ENCODE data around the gene SLC6A11. TPM values are rescaled to one million over a fixed set of nuclear protein-coding genes. Genes with fewer than 3 reads are reported as not detected.

The SLC6A11 gene
- total RNA-seq, 1 experiment from 2014 or later = not detected

- DNase-seq = no peak
- Histone ChIP-seq H4K20me1 (ENCODE audit: insufficient read depth, low read depth, low read length) (no peaks in the 10 kb centered on the region), H3K4me1 (ENCODE audit: low read length) (no peaks in the 10 kb centered on the region)
Measured at GRCh38 chr3:10852066-10852808, 36.2 kb downstream of the SLC6A11 start.

GRCh38 chr3:10855083-10855870 is 39.2 kb downstream of the SLC6A11 start:
- no peaks in the 10 kb centered on the region for H3K9me2 ChIP-seq (replicated peaks; ENCODE audit: insufficient read depth, low read length)
- DNase-seq = no peak
- no peak overlapping the region for H3K9ac ChIP-seq (ENCODE audit: low read length)
- no peaks in the 10 kb centered on the region for H3K27me3 ChIP-seq (ENCODE audit: low read length)
- H3K4me3 ChIP-seq (ENCODE audit: low read length) = no peak overlapping the region
- H3K4me2 ChIP-seq (ENCODE audit: low read depth, low read length, poor library complexity, severe bottlenecking) = no peak overlapping the region
- no peaks in the 10 kb centered on the region for H3K4me1 ChIP-seq (ENCODE audit: low read length)
- no peaks in the 10 kb centered on the region for H4K20me1 ChIP-seq (ENCODE audit: insufficient read depth, low read depth, low read length)
- no peaks in the 10 kb centered on the region for H3K9me3 ChIP-seq (ENCODE audit: low read length)
- H3K27ac ChIP-seq (ENCODE audit: low read length) = no peak overlapping the region
- no peaks in the 10 kb centered on the region for H3K36me3 ChIP-seq (ENCODE audit: insufficient read depth, low read length)
- H2AFZ ChIP-seq (ENCODE audit: low read length) = no peak overlapping the region
- H3K79me2 ChIP-seq (ENCODE audit: low read length) = no peaks in the 10 kb centered on the region

More at GRCh38 chr3:10852066-10852808, 36.2 kb downstream of the SLC6A11 start:
- no peak overlapping the region for H3K27ac ChIP-seq (ENCODE audit: low read length)
- H3K4me3 ChIP-seq (ENCODE audit: low read length) = no peak overlapping the region
- H3K36me3 ChIP-seq (ENCODE audit: insufficient read depth, low read length) = no peaks in the 10 kb centered on the region
- H2AFZ ChIP-seq (ENCODE audit: low read length) = no peak overlapping the region
- H3K79me2 ChIP-seq (ENCODE audit: low read length) = no peaks in the 10 kb centered on the region
- no peak overlapping the region for H3K9ac ChIP-seq (ENCODE audit: low read length)
- H3K9me3 ChIP-seq (ENCODE audit: low read length) = no peaks in the 10 kb centered on the region
- no peak overlapping the region for H3K4me2 ChIP-seq (ENCODE audit: low read depth, low read length, poor library complexity, severe bottlenecking)
- no peaks in the 10 kb centered on the region for H3K27me3 ChIP-seq (ENCODE audit: low read length)
- H3K9me2 ChIP-seq (replicated peaks; ENCODE audit: insufficient read depth, low read length) = no peaks in the 10 kb centered on the region

GRCh38 chr3:10855871-10856662 is 40.0 kb downstream of the SLC6A11 start:
- no peaks in the 10 kb centered on the region for H3K9me2 ChIP-seq (replicated peaks; ENCODE audit: insufficient read depth, low read length)
- H3K4me3 ChIP-seq (ENCODE audit: low read length) = no peak overlapping the region
- no peaks in the 10 kb centered on the region for H3K79me2 ChIP-seq (ENCODE audit: low read length)
- H4K20me1 ChIP-seq (ENCODE audit: insufficient read depth, low read depth, low read length) = no peaks in the 10 kb centered on the region
- no peak overlapping the region for H3K27ac ChIP-seq (ENCODE audit: low read length)
- no peaks in the 10 kb centered on the region for H3K4me1 ChIP-seq (ENCODE audit: low read length)
- H3K4me2 ChIP-seq (ENCODE audit: low read depth, low read length, poor library complexity, severe bottlenecking) = no peak overlapping the region
- no peaks in the 10 kb centered on the region for H3K36me3 ChIP-seq (ENCODE audit: insufficient read depth, low read length)
- H3K27me3 ChIP-seq (ENCODE audit: low read length) = no peaks in the 10 kb centered on the region
- peak; percentile 64 for DNase-seq
- H3K9me3 ChIP-seq (ENCODE audit: low read length) = no peaks in the 10 kb centered on the region
- H3K9ac ChIP-seq (ENCODE audit: low read length) = no peak overlapping the region
- no peak overlapping the region for H2AFZ ChIP-seq (ENCODE audit: low read length)

- H3K27me3 ChIP-seq (ENCODE audit: low read length) = no peaks in the 10 kb centered on the region
- no peak overlapping the region for H3K4me3 ChIP-seq (ENCODE audit: low read length)
- no peak overlapping the region for H2AFZ ChIP-seq (ENCODE audit: low read length)
- no peaks in the 10 kb centered on the region for H3K9me3 ChIP-seq (ENCODE audit: low read length)
- no peaks in the 10 kb centered on the region for H4K20me1 ChIP-seq (ENCODE audit: insufficient read depth, low read depth, low read length)
- H3K79me2 ChIP-seq (ENCODE audit: low read length) = no peaks in the 10 kb centered on the region
- H3K9ac ChIP-seq (ENCODE audit: low read length) = no peak overlapping the region
- H3K4me2 ChIP-seq (ENCODE audit: low read depth, low read length, poor library complexity, severe bottlenecking) = no peak overlapping the region
- DNase-seq = no peak
- H3K36me3 ChIP-seq (ENCODE audit: insufficient read depth, low read length) = no peaks in the 10 kb centered on the region
- no peaks in the 10 kb centered on the region for H3K4me1 ChIP-seq (ENCODE audit: low read length)
- H3K27ac ChIP-seq (ENCODE audit: low read length) = no peak overlapping the region
- no peaks in the 10 kb centered on the region for H3K9me2 ChIP-seq (replicated peaks; ENCODE audit: insufficient read depth, low read length)
Measured at GRCh38 chr3:10857235-10857634, 41.2 kb downstream of the SLC6A11 start.

- Histone ChIP-seq H3K27ac (ENCODE audit: low read length) (no peak overlapping the region), H3K79me2 (ENCODE audit: low read length) (no peaks in the 10 kb centered on the region), H3K4me2 (ENCODE audit: low read depth, low read length, poor library complexity, severe bottlenecking) (no peak overlapping the region), H3K9me3 (ENCODE audit: low read length) (no peaks in the 10 kb centered on the region), H4K20me1 (ENCODE audit: insufficient read depth, low read depth, low read length) (no peaks in the 10 kb centered on the region), H3K36me3 (ENCODE audit: insufficient read depth, low read length) (no peaks in the 10 kb centered on the region), H2AFZ (ENCODE audit: low read length) (no peak overlapping the region), H3K9me2 (replicated peaks; ENCODE audit: insufficient read depth, low read length) (no peaks in the 10 kb centered on the region), H3K4me1 (ENCODE audit: low read length) (no peaks in the 10 kb centered on the region), H3K27me3 (ENCODE audit: low read length) (no peaks in the 10 kb centered on the region), H3K9ac (ENCODE audit: low read length) (no peak overlapping the region), H3K4me3 (ENCODE audit: low read length) (no peak overlapping the region)
- DNase-seq = no peak
Measured at GRCh38 chr3:10858091-10858490, 42.1 kb downstream of the SLC6A11 start.

GRCh38 chr3:10867384-10867783 is 51.4 kb downstream of the SLC6A11 start:
- no peak overlapping the region for H2AFZ ChIP-seq (ENCODE audit: low read length)
- H3K4me2 ChIP-seq (ENCODE audit: low read depth, low read length, poor library complexity, severe bottlenecking) = no peak overlapping the region
- no peaks in the 10 kb centered on the region for H4K20me1 ChIP-seq (ENCODE audit: insufficient read depth, low read depth, low read length)
- no peak overlapping the region for H3K4me3 ChIP-seq (ENCODE audit: low read length)
- DNase-seq = peak; percentile 61
- no peaks in the 10 kb centered on the region for H3K36me3 ChIP-seq (ENCODE audit: insufficient read depth, low read length)
- no peaks in the 10 kb centered on the region; the same call in 1 of the 2 replicates for H3K9me2 ChIP-seq (replicated peaks; ENCODE audit: insufficient read depth, low read length)
- no peaks in the 10 kb centered on the region for H3K9me3 ChIP-seq (ENCODE audit: low read length)
- no peak overlapping the region for H3K27ac ChIP-seq (ENCODE audit: low read length)
- H3K9ac ChIP-seq (ENCODE audit: low read length) = no peak overlapping the region
- no peaks in the 10 kb centered on the region for H3K27me3 ChIP-seq (ENCODE audit: low read length)
- no peaks in the 10 kb centered on the region for H3K4me1 ChIP-seq (ENCODE audit: low read length)
- H3K79me2 ChIP-seq (ENCODE audit: low read length) = no peaks in the 10 kb centered on the region

GRCh38 chr3:10869460-10869859 is 53.4 kb downstream of the SLC6A11 start:
- H3K4me3 ChIP-seq (ENCODE audit: low read length) = no peak overlapping the region
- no peak for DNase-seq
- H3K4me2 ChIP-seq (ENCODE audit: low read depth, low read length, poor library complexity, severe bottlenecking) = no peak overlapping the region
- no peaks in the 10 kb centered on the region for H3K4me1 ChIP-seq (ENCODE audit: low read length)
- H3K9ac ChIP-seq (ENCODE audit: low read length) = no peak overlapping the region
- no peaks in the 10 kb centered on the region for H4K20me1 ChIP-seq (ENCODE audit: insufficient read depth, low read depth, low read length)
- no peak overlapping the region for H3K27ac ChIP-seq (ENCODE audit: low read length)
- no peaks in the 10 kb centered on the region for H3K36me3 ChIP-seq (ENCODE audit: insufficient read depth, low read length)
- no peak overlapping the region for H2AFZ ChIP-seq (ENCODE audit: low read length)
- no peaks in the 10 kb centered on the region; the same call in 1 of the 2 replicates for H3K9me2 ChIP-seq (replicated peaks; ENCODE audit: insufficient read depth, low read length)
- no peaks in the 10 kb centered on the region for H3K79me2 ChIP-seq (ENCODE audit: low read length)
- no peaks in the 10 kb centered on the region for H3K27me3 ChIP-seq (ENCODE audit: low read length)
- H3K9me3 ChIP-seq (ENCODE audit: low read length) = no peaks in the 10 kb centered on the region

- H3K9ac ChIP-seq (ENCODE audit: low read length) = no peak overlapping the region
- H3K4me3 ChIP-seq (ENCODE audit: low read length) = no peak overlapping the region
Measured at GRCh38 chr3:10870296-10870695, 54.3 kb downstream of the SLC6A11 start.

More at GRCh38 chr3:10870296-10870695, 54.3 kb downstream of the SLC6A11 start:
- H3K4me1 ChIP-seq (ENCODE audit: low read length) = no peaks in the 10 kb centered on the region
- H3K36me3 ChIP-seq (ENCODE audit: insufficient read depth, low read length) = no peaks in the 10 kb centered on the region
- H3K4me2 ChIP-seq (ENCODE audit: low read depth, low read length, poor library complexity, severe bottlenecking) = no peak overlapping the region
- no peak overlapping the region for H2AFZ ChIP-seq (ENCODE audit: low read length)
- H4K20me1 ChIP-seq (ENCODE audit: insufficient read depth, low read depth, low read length) = no peaks in the 10 kb centered on the region
- no peak overlapping the region for H3K27ac ChIP-seq (ENCODE audit: low read length)
- H3K79me2 ChIP-seq (ENCODE audit: low read length) = no peaks in the 10 kb centered on the region
- no peaks in the 10 kb centered on the region; the same call in 1 of the 2 replicates for H3K9me2 ChIP-seq (replicated peaks; ENCODE audit: insufficient read depth, low read length)
- no peaks in the 10 kb centered on the region for H3K27me3 ChIP-seq (ENCODE audit: low read length)
- no peak for DNase-seq
- H3K9me3 ChIP-seq (ENCODE audit: low read length) = no peaks in the 10 kb centered on the region

All from Karpas-422 (cell line).